NCI-H1694 (cell line): ENCODE results near the gene PPTC7.
"Not testable (repeated sequence)": the region's sequence is repeated elsewhere in the genome, so short reads cannot be mapped to it uniquely, and the experiment has no call there.

Source experiments
- DNase-seq: peaks from one replicate; lab custom pipeline; 2025; lab: John Stamatoyannopoulos, UW

The PPTC7 gene, protein sequence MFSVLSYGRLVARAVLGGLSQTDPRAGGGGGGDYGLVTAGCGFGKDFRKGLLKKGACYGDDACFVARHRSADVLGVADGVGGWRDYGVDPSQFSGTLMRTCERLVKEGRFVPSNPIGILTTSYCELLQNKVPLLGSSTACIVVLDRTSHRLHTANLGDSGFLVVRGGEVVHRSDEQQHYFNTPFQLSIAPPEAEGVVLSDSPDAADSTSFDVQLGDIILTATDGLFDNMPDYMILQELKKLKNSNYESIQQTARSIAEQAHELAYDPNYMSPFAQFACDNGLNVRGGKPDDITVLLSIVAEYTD

DNA sequence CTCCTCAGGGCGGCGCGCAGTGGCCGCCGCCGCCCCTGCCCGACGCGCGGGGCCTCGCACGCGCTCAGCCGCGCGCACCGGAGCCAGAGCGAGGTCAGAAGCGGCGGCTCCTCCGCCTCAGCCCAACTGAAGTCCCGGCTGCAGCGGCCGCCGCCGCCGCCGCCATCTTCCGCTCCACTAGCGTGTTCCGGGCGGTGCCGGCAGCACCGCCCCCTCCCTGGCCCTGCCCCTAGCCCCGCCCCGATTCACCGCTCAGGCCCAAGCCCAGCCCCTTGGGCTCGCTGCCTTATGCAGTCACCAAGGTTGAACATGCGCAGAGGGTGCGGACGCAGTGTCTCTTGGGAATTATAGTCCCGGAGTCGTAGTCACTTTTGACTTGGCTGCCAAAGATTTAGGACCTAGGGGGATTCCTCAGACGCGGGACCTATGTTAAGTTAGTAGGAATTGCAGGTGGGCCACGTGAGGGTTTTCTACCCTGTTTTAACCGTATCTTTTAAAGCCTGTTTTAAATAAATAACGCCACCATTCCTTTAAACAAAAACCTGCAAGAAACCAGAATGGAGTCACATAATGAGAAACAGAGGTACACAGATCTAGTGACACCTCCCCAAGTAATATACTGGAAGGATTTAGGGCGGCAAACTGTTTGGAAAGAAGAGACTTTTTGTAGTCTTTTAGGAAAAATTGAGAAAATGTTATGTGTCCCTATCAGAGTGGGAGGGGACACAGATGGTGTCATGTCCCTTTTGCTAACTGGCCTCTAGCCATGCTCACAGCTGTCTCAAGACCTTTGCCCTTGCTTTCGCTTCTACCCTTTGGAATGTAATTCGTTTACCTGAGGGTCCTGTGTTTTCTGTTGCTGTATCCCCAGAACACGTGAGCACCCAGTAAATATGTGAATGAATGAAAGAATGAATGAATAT lies at the start of gene PPTC7:
TSS of gene PPTC7 (minus strand) at position 182 of the 923 bp plus-strand sequence. CDS start 287 bp downstream, outside the sequence.
- peak; percentile 94 for DNase-seq

DNA sequence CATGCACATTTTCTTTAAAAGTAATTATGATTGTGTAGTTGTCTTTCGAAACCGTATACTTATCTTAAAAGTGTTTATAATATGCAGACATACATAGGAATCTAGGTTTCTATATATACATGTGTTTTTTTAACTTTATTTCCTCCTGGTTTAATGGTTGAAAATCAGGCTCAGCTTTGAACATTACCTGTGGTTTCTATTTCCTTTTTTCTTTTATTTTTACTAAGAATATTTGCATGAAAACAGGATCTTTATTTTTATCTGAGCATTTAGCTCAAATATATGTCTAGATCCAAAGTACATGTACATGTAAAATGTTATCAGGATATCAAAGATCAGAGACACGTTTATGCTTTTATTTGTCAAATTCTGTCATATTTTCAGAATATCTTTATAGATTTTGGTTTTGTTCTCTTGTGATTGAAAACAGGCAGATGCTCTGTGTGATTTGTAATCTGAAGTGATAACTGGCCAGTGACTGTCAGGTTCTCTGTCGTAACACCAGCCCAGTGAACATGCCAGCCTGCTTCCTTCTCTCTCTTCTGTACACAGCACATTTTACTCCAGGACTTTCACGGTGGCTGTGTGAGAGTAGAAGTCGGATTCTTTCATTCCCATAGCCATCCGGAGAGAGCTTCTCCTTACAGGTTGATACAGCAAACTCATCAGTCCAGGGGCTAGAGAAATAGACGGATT lies 44.5 kb upstream of the PPTC7 start:
- DNase-seq, result no peak

DNA sequence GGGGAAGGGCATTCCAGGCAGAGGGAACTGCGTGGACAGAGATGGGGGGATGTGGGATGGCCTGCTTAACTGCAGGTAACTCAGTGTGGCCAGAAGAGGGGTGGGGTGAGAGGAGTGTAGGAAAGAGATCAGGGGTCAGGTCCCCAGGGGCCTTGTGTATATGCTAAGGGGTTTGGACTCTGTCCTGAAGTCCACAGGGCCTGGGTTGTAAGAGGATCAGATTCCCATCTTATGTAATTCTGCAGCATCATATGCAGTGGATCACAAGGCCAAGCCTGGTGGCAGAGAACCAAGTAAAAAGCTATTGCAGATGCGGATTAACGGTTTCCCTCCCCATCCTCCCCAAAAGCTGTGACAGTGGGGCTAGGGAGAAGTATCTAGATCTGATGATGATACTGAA lies 39.5 kb upstream of the PPTC7 start:
- DNase-seq, result no peak

DNA sequence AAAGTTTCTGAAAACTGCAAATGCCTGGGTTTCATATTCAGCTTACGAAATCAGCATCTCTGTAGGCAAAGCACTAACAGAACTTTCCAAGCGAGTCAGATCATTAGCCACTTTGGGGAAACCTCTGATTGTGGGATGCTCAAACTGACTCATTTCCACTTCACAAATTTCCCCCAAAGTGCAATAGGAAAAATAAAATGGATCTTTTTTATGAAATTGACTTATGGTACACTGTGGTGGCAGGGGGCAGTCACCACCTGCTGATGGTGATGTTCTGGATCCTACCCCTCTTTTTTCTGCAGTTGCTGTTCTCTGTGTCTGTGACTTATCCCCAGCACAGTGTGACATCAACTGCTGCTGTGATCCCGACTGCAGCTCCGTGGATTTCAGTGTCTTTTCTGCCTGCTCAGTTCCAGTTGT lies 36.4 kb upstream of the PPTC7 start:
- no peak for DNase-seq

DNA sequence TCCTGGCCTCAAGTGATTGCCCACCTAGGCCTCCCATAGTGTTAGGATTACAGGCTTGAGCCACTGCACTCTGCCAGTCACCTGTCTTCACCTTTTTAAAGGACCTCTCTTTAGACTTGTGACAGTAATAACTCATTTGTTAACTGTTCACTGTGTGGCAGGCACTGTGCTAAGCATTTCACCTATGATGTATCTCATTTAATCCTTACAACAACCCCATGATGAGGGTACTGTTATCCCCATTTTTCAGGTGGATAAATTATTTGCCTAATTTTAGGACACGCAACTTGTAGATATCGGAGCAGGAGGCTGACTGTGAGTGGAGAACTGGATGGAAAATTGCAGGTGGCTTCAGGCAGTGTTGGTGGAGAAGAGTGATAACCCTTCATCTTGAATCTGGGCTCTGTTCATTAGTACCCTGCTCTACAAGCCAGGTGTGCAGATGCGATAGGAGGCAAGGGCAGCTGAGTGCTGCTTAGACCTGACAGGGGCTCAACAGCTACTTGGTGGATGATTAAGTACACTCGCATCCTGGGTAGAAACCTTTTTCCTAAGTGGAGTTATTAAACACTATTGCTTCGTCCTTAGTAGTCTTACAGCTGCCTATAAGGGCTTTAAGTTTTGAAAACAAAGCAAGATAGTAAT lies 33.5 kb upstream of the PPTC7 start:
- DNase-seq, result no peak

DNA sequence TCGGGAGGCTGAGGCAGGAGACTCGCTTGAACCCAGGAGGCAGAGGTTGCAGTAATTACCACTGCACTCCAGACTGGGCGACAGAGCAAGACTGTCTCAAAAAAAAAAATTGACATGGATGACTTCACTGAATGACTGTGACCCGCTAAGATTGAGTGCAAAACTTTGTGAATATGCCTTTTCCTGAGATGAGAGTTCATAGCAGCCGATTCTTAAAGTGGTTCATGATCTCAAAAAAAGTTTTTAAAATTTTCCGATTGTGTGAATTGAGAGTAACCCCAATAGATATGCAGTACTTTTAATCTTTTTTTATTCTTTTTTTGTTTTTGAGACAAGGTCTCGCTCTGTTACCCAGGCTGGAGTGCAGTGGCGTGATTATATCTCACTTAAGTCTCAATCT lies 32.1 kb upstream of the PPTC7 start:
- no peak for DNase-seq

DNA sequence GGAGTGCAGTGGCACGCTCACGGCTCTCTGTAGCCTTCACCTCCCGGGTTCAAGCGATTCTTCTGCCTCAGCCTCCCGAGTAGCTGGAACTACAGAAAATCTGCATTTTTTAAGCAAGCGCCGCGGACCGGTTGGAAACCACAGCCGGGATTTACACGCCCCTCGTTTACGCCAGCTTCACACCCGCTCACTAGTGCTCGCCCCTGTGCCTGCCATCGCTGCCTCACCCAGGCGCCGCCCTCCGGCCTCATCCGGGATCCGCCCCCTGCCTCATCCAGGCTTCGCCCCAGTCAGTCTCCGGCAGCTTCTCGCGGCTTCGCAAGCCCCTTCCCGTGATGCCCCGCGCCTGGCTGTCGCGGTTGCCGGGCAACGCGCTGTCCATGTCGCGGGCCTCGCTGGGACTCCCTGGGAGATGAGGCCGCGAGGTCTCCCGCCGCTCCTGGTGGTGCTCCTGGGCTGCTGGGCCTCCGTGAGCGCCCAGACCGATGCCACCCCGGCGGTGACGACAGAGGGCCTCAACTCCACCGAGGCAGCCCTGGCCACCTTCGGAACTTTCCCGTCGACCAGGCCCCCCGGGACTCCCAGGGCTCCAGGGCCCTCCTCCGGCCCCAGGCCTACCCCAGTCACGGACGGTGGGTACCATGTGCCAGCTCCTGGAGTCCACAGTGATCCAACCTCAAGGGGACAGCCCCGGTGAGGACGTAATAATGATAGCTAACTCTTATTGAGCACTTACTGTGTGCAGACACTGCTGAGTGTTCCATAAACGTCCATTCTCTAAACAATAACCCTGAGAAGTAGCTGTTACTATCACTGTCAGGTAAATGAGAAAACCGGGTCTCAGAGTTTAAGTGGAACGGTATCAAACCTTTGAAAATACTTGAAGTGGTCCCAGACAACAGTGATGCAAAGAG lies 30.9 kb upstream of the PPTC7 start, which contains the start of gene TCTN1:
TSS of gene TCTN1 (plus strand) at position 359 of the 914 bp plus-strand sequence. CDS start at position 413, 54 bp downstream.
- peak; percentile 68 for DNase-seq

DNA sequence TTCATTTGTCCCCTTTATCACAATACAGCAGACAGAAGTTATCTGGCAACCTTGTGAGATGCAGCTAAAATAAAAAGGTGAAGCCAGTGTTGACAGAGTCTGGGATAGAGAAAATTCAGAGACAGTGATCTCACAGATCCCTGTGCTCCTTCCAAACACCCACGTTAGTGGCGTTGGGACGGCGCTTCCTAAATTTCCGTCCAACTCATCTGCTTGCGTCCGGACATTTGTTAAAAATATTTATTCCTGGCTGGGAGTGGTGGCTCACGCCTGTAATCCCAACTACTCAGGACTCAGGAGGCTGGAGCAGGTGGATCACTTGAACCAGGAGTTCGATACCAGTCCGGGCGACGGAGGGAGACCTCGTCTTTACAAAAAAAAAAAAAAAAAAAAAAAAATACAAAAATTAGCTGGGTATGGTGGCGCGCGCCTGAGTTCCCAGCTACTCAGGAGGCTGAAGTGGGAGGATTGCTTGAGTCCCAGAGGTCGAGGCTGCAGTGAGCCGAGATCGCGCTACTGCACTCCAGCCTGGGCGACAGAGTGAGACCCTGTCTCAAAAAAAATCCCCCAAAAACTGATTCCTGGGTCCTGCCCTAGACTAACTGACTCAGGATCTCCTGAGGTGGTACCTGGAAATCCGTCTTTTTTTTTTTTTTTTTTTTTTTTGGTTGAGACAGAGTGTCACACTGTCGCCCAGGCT lies 30.1 kb upstream of the PPTC7 start:
- no peak for DNase-seq

DNA sequence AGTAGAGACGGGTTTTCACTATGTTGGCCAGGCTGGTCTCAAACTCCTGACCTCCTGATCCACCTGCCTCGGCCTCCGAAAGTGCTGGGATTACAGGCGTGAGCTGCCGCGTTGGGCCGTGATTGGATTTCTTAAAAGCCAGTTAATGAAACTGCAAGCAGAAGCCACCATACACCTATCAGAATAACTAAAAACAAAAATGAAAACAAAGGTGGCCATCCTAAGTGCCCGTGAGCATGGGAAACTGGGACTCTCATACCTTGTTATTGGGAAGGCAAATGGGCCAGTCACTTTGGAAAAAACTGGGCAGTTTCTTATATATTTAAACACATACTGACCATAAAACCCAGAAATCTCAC lies 23.1 kb upstream of the PPTC7 start:
- no peak for DNase-seq

DNA sequence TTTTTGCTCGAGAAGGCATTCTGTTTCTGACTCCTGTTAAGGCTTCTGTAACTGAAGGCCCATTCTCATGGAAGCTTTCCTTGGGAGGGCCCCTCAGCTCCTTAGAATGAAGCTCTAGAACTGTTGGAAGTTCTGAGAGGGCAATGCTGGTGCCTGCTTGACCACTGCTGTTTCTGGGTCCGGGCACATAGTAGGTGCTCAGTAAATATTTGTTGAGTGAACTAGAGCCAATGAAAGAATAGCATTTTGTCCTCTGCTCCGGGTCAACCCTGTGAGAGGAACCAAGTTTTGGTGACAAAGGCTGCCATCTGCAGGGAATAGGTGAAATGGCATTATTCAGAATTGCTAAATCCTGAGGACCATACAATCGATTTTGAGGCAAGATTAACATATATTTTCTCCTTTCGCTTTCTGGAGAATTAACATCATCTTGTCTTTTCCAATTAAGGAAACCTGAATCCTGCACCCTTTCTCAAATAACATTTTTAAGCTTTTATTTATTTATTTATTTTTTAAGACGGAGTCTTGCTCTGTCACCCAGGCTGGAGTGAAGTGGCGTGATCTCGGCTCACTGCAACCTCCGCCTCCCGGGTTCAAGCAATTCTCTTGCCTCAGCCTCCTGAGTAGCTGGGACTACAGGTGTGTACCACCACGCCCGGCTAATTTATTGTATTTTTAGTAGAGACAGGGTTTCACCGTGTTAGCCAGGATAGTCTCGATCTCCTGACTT lies 19.1 kb upstream of the PPTC7 start:
- not testable (repeated sequence) for DNase-seq

DNA sequence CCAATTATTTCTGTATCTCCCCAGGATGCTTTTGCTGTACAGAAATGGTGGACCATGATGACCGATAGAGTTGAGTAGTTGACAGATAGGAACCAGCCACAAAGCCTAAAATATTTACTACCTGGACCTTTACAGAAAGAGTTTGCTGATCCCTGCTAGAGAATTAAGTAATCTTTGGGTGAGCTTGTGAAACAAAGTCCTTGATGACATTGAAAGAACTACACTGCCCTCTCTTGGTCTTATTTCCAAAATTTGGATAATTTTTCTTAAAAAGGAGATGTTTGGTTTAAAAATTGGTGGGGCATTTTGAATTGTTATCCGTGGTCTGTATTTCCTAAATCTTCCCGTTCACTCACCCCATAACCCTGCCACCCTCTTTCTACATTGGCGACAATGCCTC lies 17.1 kb upstream of the PPTC7 start:
- peak; percentile 16 for DNase-seq

DNA sequence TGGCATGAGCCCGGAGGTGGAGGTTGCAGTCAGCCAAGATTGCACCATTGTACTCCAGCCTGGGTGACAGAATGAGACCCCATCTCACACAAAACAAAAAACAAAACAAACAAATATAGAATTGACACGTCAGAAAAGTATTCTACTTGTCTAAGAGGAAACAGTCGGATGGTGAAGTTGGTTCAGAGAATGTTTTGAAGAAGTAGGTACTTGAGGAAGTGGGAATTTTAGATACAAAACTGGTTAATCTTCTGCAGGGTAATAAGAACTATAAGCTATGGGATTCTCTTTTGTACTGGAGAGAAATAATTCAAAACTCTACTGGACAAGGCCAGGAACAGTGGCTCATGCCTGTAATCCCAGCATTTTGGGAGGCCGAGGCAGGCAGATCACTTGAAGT lies 16.2 kb upstream of the PPTC7 start:
- no peak for DNase-seq

DNA sequence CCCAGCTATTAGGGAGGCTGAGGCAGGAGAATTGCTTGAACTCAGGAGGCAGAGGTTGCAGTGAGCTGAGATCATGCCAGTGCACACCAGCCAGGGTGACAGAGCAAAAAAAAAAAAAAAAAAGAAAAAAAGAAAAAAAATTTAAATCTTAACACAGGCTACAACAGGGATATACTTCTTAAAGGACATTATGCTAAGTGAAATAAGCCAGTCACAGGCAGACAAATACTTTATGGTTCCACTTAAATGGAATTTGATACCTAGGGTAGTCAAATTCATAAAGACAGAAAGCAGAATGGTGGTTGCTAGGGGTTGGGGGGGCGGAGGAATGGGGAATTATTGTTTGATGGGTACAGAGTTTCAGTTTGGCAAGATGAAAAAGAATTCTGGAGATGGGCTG lies 14.8 kb upstream of the PPTC7 start:
- no peak for DNase-seq

DNA sequence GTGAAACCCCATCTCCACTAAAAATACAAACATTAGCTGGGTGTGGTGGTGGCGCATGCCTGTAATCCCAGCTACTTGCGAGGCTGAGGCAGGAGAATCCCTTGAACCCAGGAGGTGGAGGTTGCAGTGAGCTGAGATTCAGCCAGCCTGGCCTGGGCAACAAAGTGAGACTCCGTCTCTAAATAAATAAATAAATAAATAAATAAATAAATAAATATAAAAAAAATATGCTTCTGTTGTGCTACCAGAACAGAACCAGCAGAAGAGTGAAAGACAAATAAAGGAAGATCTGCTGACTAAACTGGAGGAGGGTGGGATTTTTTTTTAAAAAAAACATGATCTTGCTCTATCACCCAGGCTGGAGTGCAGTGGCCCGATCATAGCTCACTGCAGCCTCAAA lies 9.8 kb upstream of the PPTC7 start:
- DNase-seq, result not testable (repeated sequence)

DNA sequence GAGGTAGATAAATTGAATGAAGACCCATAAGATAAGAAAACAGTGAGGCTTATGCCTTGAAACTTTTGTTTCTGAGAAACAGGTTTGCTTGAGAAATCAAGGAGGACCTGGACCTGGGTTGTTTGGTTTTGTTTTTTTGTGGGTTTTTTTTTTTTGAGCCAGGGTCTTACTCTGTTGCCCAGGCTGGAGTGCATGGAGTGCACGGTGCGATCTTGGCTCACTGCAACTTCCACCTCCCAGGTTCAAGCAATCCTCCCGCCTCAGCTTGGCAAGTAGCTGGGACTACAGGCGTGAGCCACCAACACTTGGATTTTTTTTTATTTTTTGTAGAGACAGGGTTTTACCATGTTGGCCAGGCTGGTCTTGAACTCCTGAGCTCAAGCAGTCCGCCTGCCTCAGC lies 9.0 kb upstream of the PPTC7 start:
- no peak for DNase-seq

DNA sequence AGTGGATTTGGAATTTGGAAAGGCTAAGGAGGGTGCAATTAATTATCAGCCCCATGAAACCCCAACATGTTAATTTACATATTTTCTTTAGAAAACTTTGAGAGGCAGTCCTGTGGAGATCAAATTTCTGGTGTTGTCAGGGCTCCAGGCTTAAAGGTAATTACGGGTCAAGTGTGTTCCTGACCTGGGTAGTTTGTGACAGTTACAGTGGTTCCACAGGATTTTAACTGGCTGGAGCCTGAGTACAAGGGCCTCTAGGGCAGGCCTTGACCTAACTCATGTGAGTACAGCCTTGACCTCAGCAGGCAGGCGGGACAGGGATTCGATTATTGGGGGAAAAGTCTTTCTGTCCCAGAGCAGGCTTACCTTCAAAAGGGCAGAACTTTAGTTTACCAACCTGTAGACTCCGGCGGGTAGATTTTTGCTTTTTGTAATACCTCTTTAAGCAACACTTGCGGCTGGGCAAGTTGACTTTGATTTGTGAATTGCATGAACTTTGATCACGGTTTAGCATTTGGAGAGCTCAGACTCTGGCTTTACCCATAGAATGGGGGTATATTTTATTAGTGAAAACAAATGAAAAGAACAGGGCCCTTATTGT lies 8.4 kb upstream of the PPTC7 start:
- no peak for DNase-seq

DNA sequence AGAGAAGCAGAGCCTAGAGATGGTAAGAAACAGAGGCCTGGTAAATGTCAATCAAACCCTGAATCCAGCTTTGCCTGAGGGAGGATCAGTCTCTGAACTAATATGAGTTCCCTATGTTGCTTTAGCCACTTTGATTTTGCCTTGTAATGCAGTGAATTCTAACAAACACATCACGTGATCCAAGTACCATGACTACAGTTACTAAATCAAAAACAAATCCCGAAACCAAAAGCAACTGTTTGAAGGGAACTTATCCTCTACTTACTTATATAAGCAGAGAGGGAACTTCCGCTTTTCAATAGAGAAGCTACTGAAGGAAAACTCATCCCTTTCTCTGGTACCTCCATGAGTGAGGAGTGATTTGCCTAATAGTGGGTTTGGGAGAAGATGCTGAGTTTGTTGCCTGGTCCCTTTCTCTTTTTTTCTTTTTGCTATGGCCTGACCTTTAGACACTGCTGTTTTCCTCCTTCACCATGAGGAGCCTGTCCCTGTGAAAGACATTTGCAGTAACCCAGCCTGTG lies 7.7 kb upstream of the PPTC7 start:
- no peak for DNase-seq

DNA sequence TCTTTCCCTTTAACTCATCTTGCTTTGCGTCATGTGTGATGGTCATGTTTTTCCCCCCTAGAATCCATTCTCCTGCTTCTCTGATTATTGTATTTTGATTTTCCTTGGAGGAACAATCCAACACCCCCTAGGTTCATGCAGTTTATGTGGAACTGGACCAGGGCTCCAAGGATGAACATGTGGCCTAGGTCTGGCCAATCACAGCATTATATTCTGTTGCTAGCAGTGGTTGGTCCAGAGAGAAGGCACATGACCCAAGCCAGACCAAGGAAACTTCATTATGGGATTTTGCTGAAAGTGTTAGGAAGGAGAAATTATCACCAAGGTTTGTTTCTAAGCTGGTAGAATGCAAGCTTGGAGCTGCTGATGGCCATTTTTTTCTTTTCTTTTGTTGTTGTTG lies 6.9 kb upstream of the PPTC7 start:
- no peak for DNase-seq

DNA sequence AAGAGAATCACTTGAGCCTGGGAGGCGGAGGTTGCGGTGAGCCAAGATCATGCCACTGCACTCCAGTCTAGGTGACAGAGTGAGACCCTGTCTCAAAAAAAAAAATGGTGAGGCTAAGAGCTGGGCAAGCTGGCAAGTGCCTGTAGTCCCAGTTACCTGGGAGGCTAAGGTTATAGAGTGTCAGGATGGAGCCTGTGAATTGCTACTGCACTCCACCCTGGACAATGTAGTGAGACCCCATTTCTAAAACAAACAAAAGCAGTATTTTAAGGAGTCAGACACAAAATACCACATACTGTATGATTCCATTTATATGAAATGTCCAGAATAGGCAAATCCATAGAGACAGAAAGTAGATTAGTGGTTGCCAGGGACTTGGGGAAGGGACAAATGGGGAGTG lies 4.0 kb upstream of the PPTC7 start:
- DNase-seq, result not testable (repeated sequence)
